GM03348 (cell line): ENCODE measurements around the gene PEMT.
"Not testable (repeated sequence)": the region's sequence is repeated elsewhere in the genome, so short reads cannot be mapped to it uniquely, and the experiment has no call there.

Experiments used
- DNase-seq: peaks from one replicate; pipeline ENCODE4 v3.0.0; 2012; ENCODE audit warnings: low spot score

The PEMT gene

DNA sequence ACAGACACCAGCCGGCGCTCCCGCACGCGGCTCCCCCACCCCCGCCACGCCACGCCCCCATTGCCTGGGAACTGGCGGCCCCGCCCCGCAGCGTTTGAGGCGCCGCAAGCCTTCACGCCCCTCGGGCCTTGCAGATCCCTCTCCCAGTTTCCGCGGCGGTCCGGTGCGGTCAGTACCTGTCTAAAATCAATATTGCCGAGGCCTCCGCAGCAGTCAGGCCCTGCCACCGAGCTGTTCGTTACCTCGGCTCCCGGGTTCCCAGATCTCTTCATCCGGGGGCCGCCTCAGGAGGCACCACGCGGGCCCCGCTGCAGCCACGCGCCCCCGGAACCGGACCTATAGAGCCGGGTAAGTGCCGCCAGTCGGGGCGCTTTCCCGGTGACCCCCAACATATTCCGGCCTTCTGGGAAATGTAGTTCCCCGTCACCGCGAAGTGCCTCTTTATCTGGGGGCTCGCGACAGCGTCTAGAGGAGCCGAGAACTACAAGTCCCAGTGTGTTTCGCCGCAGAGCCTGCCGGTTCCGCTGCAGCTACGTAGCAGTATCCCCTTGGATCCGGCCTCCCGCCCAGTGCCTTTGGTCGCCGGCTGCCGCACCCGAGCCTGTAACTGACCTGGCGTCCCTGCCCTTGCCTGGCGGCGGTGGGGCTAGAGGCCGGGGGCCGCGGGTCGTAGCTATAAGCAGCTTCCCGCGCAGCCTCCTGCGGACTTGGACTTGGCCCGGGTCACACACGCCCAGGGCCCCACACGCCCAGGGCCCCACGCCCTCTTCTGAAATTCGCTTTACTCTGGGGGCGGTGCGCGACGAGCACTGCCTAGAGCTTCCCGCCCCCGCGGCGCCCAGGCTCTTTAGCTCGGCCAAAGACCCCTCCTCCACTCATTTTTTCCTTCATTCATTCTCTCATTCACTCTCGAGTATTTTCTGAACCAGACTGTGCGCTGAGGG lies at the start of gene PEMT:
Gene PEMT, minus strand, starts transcription at position 354 of the 944 bp plus-strand sequence. Its CDS starts 82 bp downstream, at position 272.
- DNase-seq = peak; percentile 97

DNA sequence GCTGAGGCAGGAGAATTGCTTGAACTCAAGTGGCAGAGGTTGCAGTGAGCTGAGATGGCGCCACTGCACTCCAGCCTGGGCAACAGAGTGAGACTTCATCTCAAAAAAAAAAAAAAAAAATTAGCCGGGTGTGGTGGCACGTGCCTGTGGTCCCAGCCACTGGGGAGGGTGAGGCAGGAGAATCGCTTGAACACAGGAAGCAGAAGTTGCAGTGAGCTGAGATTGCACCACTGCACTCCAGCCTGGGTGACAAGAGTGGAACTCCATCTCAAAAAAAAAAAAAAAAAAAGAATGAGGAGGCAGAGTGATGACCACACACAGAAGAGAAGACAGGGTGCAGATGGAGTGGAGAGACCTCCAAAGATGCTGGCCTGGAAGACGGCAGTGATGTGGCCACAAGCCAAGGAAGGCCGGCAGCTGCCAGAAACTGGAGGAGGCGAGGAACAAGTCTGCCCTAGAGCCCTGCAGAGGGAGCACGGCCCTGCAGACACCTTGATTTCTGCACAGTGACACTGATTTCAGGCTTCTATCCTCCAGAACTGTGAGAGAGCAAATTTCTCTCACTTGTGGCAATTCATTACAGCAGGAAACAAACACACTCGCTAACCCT lies 48.3 kb upstream of the PEMT start:
- DNase-seq = not testable (repeated sequence)

- DNase-seq = no peak
These were observed 47.0 kb upstream of the PEMT start for GRCh38 chr17:17638467-17638866.

GRCh38 chr17:17636272-17636885 lies 44.9 kb upstream of the PEMT start:
- DNase-seq = no peak

DNA sequence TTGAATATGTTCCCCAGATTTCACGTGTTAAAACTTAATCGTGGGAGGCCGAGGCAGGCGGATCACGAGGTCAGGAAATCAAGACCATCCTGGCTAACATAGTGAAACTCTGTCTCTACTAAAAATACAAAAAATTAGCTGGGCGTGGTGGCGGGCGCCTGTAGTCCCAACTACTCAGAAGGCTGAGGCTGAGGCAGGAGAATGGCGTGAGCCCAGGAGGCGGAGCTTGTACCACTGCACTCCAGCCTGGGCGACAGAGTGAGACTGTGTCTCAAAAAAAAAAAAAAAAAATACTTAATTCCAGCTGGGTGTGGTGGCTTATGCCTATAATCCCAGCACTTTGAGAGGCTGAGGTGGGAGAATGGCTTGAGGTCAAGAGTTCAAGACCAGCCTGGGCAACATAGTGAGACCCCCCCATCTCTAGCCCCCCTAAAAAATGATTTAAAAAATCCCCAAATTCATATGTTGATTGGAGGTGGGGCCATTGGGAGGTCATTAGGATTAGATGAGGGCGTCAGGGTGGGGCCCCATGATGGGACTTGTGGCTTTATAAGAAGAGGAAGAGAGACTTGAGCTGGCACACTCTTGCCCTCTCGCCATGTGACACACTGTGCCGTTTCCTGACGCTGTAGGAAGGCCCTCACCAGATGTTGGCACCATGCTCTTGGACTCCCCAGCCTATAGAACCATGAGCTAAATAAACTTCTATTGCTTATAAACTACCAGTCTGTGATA lies 44.2 kb upstream of the PEMT start:
- not testable (repeated sequence) for DNase-seq

- no peak for DNase-seq
These were observed 43.6 kb upstream of the PEMT start for GRCh38 chr17:17635126-17635525.

DNA sequence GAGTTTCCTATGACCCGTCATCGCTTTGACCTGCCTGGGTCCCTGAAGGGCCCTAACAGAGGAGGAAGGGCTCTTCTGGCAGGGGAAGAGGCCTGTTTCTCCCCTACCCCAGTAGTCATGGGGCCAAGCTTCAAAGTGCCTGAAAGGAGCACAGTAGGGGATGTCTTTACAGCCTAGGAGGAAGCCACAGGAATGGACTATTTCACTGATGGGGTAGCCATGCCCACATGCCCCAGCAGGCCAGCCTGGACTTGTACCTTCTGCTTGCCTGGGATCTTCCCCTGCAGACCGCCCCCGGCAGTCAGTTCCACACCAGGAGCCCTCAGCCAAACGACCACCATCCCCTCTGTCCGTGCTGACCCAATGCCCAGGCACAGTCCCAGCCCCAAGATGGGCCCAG lies 41.8 kb upstream of the PEMT start:
- no peak for DNase-seq

- not testable (repeated sequence) for DNase-seq
These were observed 41.2 kb upstream of the PEMT start for GRCh38 chr17:17632690-17633089.

GRCh38 chr17:17628388-17629008 lies 37.0 kb upstream of the PEMT start:
- DNase-seq = no peak

- DNase-seq = no peak
These were observed 35.3 kb upstream of the PEMT start for GRCh38 chr17:17626840-17627239.

DNA sequence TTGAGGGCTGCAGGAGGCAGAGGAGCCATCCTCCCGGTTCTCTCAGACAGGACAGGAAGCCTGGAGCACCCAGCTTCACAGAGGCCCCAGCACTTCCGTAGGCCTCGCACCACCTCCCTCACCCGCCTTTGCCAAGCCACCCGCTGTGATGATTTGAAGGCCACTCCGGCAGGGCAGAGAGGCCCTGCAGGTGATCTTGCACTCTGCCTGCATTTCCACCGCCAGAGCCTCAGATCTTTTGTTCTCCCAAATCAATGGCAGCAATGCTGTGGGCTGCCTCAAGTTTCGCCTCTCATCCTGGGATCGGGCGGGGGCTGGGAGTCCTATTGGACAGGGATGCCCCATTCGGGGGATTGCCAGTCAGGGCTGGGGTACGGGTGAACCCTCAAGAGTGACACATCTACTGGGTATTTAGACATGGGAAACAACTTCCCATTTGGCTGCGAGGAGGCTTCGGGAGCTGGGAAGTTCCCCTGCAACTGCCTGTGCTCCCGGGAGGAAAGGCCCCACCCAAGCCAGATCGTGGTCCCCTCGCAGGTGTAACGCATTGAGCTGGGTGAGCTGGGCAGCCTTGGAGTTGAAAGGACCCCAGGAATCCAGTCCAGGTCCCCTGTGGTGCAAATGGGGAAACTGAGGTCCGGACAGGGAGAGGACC lies 34.8 kb upstream of the PEMT start:
- DNase-seq = no peak

GRCh38 chr17:17624741-17625140 lies 33.2 kb upstream of the PEMT start:
- no peak for DNase-seq

- no peak for DNase-seq
These were observed 32.4 kb upstream of the PEMT start for GRCh38 chr17:17623904-17624303.

DNA sequence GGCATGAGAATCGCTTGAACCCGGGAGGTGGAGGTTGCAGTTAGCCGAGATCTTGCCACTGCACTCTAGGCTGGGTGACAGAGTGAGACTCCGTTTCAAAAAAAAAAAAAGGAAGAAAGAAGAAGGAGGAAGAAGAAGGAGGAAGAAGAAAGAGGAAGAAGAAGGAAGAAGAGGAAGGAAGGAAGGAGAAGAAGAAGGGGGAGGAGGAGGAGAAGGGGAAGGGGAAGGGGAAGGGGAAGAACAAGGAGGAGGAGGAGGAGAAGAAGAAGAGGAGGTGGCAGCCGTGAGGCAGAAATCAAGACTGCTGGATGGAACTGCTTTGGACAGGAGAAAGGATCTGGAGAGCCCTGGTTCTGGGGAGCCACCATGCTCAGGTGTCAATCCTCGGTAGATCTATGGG lies 29.7 kb upstream of the PEMT start:
- DNase-seq = no peak

DNA sequence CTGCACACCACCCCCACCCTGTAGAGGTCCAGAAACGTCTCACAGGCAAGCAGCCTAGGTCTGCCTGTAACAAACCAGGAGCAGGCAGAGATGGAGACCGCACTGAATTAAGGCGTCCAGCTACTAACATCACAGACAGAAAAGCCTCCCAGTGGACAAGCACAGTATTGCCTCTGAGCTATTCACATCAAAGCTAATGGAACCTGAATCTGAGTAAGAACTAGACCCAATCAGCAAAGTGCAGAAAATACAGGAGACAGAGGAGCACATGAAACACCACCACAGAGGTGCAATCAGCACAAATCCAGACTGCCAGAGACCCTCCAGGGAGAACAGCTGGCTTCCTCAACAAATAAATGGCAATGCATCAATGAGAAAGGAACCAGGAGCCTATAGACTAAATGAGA lies 22.2 kb upstream of the PEMT start:
- peak; percentile 82 for DNase-seq

GRCh38 chr17:17612085-17613022 lies 20.8 kb upstream of the PEMT start:
- no peak for DNase-seq

- no peak for DNase-seq
These were observed 17.6 kb upstream of the PEMT start for GRCh38 chr17:17609121-17609520.

- DNase-seq = peak; percentile 40
These were observed 15.0 kb upstream of the PEMT start for GRCh38 chr17:17606416-17607000.

GRCh38 chr17:17605729-17606088 lies 14.2 kb upstream of the PEMT start:
- DNase-seq = peak; percentile 57
